Measurements from ENCODE around the gene HTT. TPM values are rescaled to one million over a fixed set of nuclear protein-coding genes. Genes with fewer than 3 reads are reported as not detected.

Gene HTT
- total and polyA plus RNA-seq, 9 of the 15 experiments (the other 6 are each of a cell fraction or from before 2014, with no cell fraction given), result 0.66 to 31.6 (median 14.7) TPM

GRCh38 chr4:3079694-3080123 is 5.2 kb downstream of the HTT start (continued):
- TF ChIP-seq ZNF318 (IDR thresholded peaks at IDR 0.05; ENCODE audit: borderline replicate concordance in 1 of 2, low read depth in 1 of 2) (no peak), CBX8 (IDR thresholded peaks at IDR 0.05; ENCODE audit: borderline replicate concordance, extremely low read depth, low read depth, low read length, poor library complexity, severe bottlenecking) (no peak), XRCC5 (IDR thresholded peaks at IDR 0.05; ENCODE audit: low read depth, low read length) (no peak), ARID4B (CRISPR knock-in tag; IDR thresholded peaks at IDR 0.05) (no peak), GTF2F1 (IDR thresholded peaks at IDR 0.05; ENCODE audit: low read depth, low read length) (no peak), NELFE (IDR thresholded peaks at IDR 0.05; ENCODE audit: insufficient read depth, insufficient read length) (no peak), PRDM10 (IDR thresholded peaks at IDR 0.05; ENCODE audit: partially characterized antibody) (no peak), NFATC3 (IDR thresholded peaks at IDR 0.05) (no peak), SP2 (IDR thresholded peaks at IDR 0.05; ENCODE audit: extremely low read depth, low read depth, low read length, poor library complexity, severe bottlenecking) (no peak)
